ENCODE measurements around the gene ARHGAP1.

ARHGAP1 gene

GRCh38 chr11:46700241-46701077 is at the start of gene ARHGAP1, which contains the start of gene ZNF408:
Gene ARHGAP1 (minus strand): TSS chr11:46700619. CDS start chr11:46696107, 4,512 bp downstream.
Gene ZNF408 (plus strand): TSS chr11:46701031. CDS start chr11:46701048, 17 bp downstream.
- peak; percentile 94 to 100 for DNase-seq (ENCODE audit: low spot score in 2 of 2)
- Mint-ChIP-seq H3K9me3 (no peaks in the 10 kb centered on the region), H3K4me3 (peak within 1 kb of the TSS; percentile 87), H3K36me3 (peaks cover 73% of the 10 kb centered on the region), H3K27ac (peak within 1 kb of the TSS; percentile 97), H3K4me1 (peaks cover 51% of the 10 kb centered on the region)
- ATAC-seq = peak; percentile 96

GRCh38 chr11:46747150-46747549 is 46.7 kb upstream of the ARHGAP1 start:
- ATAC-seq (no peak), DNase-seq (ENCODE audit: low spot score in 2 of 2) (no peak)
- peaks cover 98% of the 10 kb centered on the region for H3K36me3 Mint-ChIP-seq

GRCh38 chr11:46745995-46746394 is 45.6 kb upstream of the ARHGAP1 start:
- no peaks in the 10 kb centered on the region for H3K9me3 Mint-ChIP-seq
- no peak overlapping the region for H3K27ac Mint-ChIP-seq
- H3K4me3 Mint-ChIP-seq = no peak overlapping the region
- DNase-seq (ENCODE audit: low spot score in 2 of 2) (no peak), ATAC-seq (no peak)
- H3K36me3 Mint-ChIP-seq = peaks cover 98% of the 10 kb centered on the region
- H3K4me1 Mint-ChIP-seq = no peaks in the 10 kb centered on the region

More at GRCh38 chr11:46747150-46747549, 46.7 kb upstream of the ARHGAP1 start:
- H3K4me1 Mint-ChIP-seq = no peaks in the 10 kb centered on the region
- H3K27ac Mint-ChIP-seq = peak overlapping the region; percentile 69
- H3K9me3 Mint-ChIP-seq = no peaks in the 10 kb centered on the region
- no peak overlapping the region for H3K4me3 Mint-ChIP-seq

GRCh38 chr11:46745328-46745727 is 44.9 kb upstream of the ARHGAP1 start:
- Mint-ChIP-seq H3K4me1 (no peaks in the 10 kb centered on the region), H3K4me3 (no peak overlapping the region), H3K9me3 (no peaks in the 10 kb centered on the region), H3K27ac (no peak overlapping the region), H3K36me3 (peaks cover 92% of the 10 kb centered on the region)
- DNase-seq (ENCODE audit: low spot score in 2 of 2) = no peak
- no peak for ATAC-seq

GRCh38 chr11:46743693-46744339 is 43.4 kb upstream of the ARHGAP1 start:
- Mint-ChIP-seq H3K4me3 (no peak overlapping the region), H3K9me3 (no peaks in the 10 kb centered on the region), H3K27ac (peak overlapping the region; percentile 5), H3K36me3 (peaks cover 81% of the 10 kb centered on the region), H3K4me1 (no peaks in the 10 kb centered on the region)
- no peak for DNase-seq (ENCODE audit: low spot score in 2 of 2)
- ATAC-seq = no peak

GRCh38 chr11:46743043-46743442 is 42.6 kb upstream of the ARHGAP1 start:
- ATAC-seq (no peak), DNase-seq (ENCODE audit: low spot score in 2 of 2) (no peak)
- Mint-ChIP-seq H3K4me1 (no peaks in the 10 kb centered on the region), H3K27ac (peak overlapping the region; percentile 5), H3K9me3 (no peaks in the 10 kb centered on the region), H3K36me3 (peaks cover 73% of the 10 kb centered on the region), H3K4me3 (no peak overlapping the region)

- no peak for ATAC-seq
- Mint-ChIP-seq H3K4me1 (no peaks in the 10 kb centered on the region), H3K27ac (peak overlapping the region; percentile 73), H3K36me3 (peaks cover 61% of the 10 kb centered on the region), H3K9me3 (no peaks in the 10 kb centered on the region), H3K4me3 (no peak overlapping the region)
- no peak for DNase-seq (ENCODE audit: low spot score in 2 of 2)
Observed at GRCh38 chr11:46741600-46742484, 41.4 kb upstream of the ARHGAP1 start.

- H3K4me3 Mint-ChIP-seq = no peak overlapping the region
- H3K9me3 Mint-ChIP-seq = no peaks in the 10 kb centered on the region
- peaks cover 32% of the 10 kb centered on the region for H3K36me3 Mint-ChIP-seq
- no peak overlapping the region for H3K27ac Mint-ChIP-seq
- ATAC-seq = no peak
- H3K4me1 Mint-ChIP-seq = no peaks in the 10 kb centered on the region
- no peak for DNase-seq (ENCODE audit: low spot score in 2 of 2)
Observed at GRCh38 chr11:46738887-46739286, 38.5 kb upstream of the ARHGAP1 start.

GRCh38 chr11:46737699-46738098 is 37.3 kb upstream of the ARHGAP1 start:
- ATAC-seq = no peak
- no peaks in the 10 kb centered on the region for H3K4me1 Mint-ChIP-seq

GRCh38 chr11:46736615-46737014 is 36.2 kb upstream of the ARHGAP1 start:
- H3K36me3 Mint-ChIP-seq = peaks cover 9% of the 10 kb centered on the region

More at GRCh38 chr11:46737699-46738098, 37.3 kb upstream of the ARHGAP1 start:
- H3K27ac Mint-ChIP-seq = no peak overlapping the region
- peaks cover 20% of the 10 kb centered on the region for H3K36me3 Mint-ChIP-seq
- DNase-seq (ENCODE audit: low spot score in 2 of 2) = no peak
- H3K9me3 Mint-ChIP-seq = no peaks in the 10 kb centered on the region
- H3K4me3 Mint-ChIP-seq = no peak overlapping the region

GRCh38 chr11:46736146-46736545 is 35.7 kb upstream of the ARHGAP1 start:
- ATAC-seq = no peak
- peak overlapping the region; percentile 23 for H3K27ac Mint-ChIP-seq

More at GRCh38 chr11:46736615-46737014, 36.2 kb upstream of the ARHGAP1 start:
- Mint-ChIP-seq H3K4me1 (no peaks in the 10 kb centered on the region), H3K4me3 (no peak overlapping the region), H3K27ac (peak overlapping the region; percentile 23), H3K9me3 (no peaks in the 10 kb centered on the region)
- DNase-seq (ENCODE audit: low spot score in 2 of 2) (no peak), ATAC-seq (no peak)

GRCh38 chr11:46733234-46733633 is 32.8 kb upstream of the ARHGAP1 start:
- Mint-ChIP-seq H3K36me3 (no peaks in the 10 kb centered on the region), H3K4me1 (no peaks in the 10 kb centered on the region), H3K27ac (no peak overlapping the region), H3K4me3 (no peak overlapping the region), H3K9me3 (no peaks in the 10 kb centered on the region)
- no peak for DNase-seq (ENCODE audit: low spot score in 2 of 2)
- ATAC-seq = no peak

More at GRCh38 chr11:46736146-46736545, 35.7 kb upstream of the ARHGAP1 start:
- DNase-seq (ENCODE audit: low spot score in 2 of 2) = no peak
- Mint-ChIP-seq H3K36me3 (peaks cover 4% of the 10 kb centered on the region), H3K4me3 (no peak overlapping the region), H3K4me1 (no peaks in the 10 kb centered on the region), H3K9me3 (no peaks in the 10 kb centered on the region)

- ATAC-seq (no peak), DNase-seq (ENCODE audit: low spot score in 2 of 2) (no peak)
- no peak overlapping the region for H3K4me3 Mint-ChIP-seq
- no peaks in the 10 kb centered on the region for H3K9me3 Mint-ChIP-seq
- no peak overlapping the region for H3K27ac Mint-ChIP-seq
- H3K4me1 Mint-ChIP-seq = no peaks in the 10 kb centered on the region
- H3K36me3 Mint-ChIP-seq = no peaks in the 10 kb centered on the region
Observed at GRCh38 chr11:46731545-46731944, 31.1 kb upstream of the ARHGAP1 start.

GRCh38 chr11:46729110-46730027 is 28.9 kb upstream of the ARHGAP1 start:
- Mint-ChIP-seq H3K4me3 (no peak overlapping the region), H3K9me3 (no peaks in the 10 kb centered on the region), H3K27ac (no peak overlapping the region), H3K4me1 (no peaks in the 10 kb centered on the region), H3K36me3 (no peaks in the 10 kb centered on the region)
- DNase-seq (ENCODE audit: low spot score in 2 of 2) = no peak
- ATAC-seq = no peak

Measured in stimulated activated effector memory CD8-positive, alpha-beta T cell treated with anti-CD3 and anti-CD28 coated beads, Interleukin-12 subunit alpha, Interleukin-12 subunit beta, amount 100 ng/mL, for 72 hours (primary cell).